K562 (cell line): Measurements from ENCODE around the gene TRIM44. TPM values are rescaled to one million over a fixed set of nuclear protein-coding genes. Genes with fewer than 3 reads are reported as not detected.
A peak's percentile ranks its signal among the peaks of the same experiment; 100 is the strongest.

ENCODE experiments used
- ATAC-seq: fragments of 200-7000 bp; cut with Tn5 transposase; 3 replicates; pipeline ENCODE4 v1.9.1; 2020; ENCODE audit warnings: moderate library complexity
- BruUV-seq: library from RNA; stranded (reverse); fragments of 400-500 nt; replicated peaks from 2 replicates; lab custom pipeline; 2021; lab: Mats Ljungman, UMichigan
- CTCF ChIA-PET: fragments of 300-600 bp; formaldehyde crosslinking; extraction: SDS; loops from one replicate; lab custom pipeline; 2021; ENCODE audit warnings: low intra/inter-chr PET ratio; lab: Yijun Ruan, JAX
- POLR2A ChIA-PET: fragments of 300-600, 350-650 bp; sonication (Branson Sonifier 250); formaldehyde crosslinking; extraction: SDS; loops from one replicate; lab custom pipeline; 2021; ENCODE audit warnings: antibody characterized with exemption, inconsistent platforms; lab: Yijun Ruan, JAX
- DNase-seq, 4 experiments: peaks; one replicate each; pipeline versions ENCODE4 v3.0.0 to v3.0.0-alpha.2; 2011 to 2018; ENCODE audit warnings: low spot score in 3 of 4, mixed read lengths in 3 of 4; ENCODE audit errors: extremely low read depth in 1 of 4
- FAIRE-seq: peaks from 2 replicates; lab custom pipeline; 2011; peaks lifted over from hg19 to GRCh38; lab: Jason Lieb, UNC
- H2AFZ ChIP-seq: 2 replicates; pipeline ENCODE4 v1.6.0; 2011; ENCODE audit warnings: low read depth, low read length, control low read depth, inconsistent platforms
- H3K27ac ChIP-seq: fragments of 200-600 bp; 3 replicates; pipeline ENCODE4 v1.8.0; 2011; ENCODE audit warnings: low read depth, mild to moderate bottlenecking, control low read depth, inconsistent platforms, low read length, moderate library complexity, mixed read lengths; ENCODE audit errors: extremely low read depth
- H3K27me3 ChIP-seq, 2 experiments: fragments of 300-600 bp in 1 of 2; 2 replicates in 1 of 2; 3 replicates in 1 of 2; pipeline versions ENCODE4 v1.6.0 to v1.8.0; 2011; ENCODE audit warnings: inconsistent platforms in 2 of 2, low read length in 2 of 2, mild to moderate bottlenecking in 1 of 2, mixed read lengths in 1 of 2, moderate library complexity in 1 of 2; ENCODE audit not compliant: control insufficient read depth in 2 of 2, insufficient read depth in 2 of 2
- H3K36me3 ChIP-seq: fragments of 300-600 bp; 3 replicates; pipeline ENCODE4 v1.8.0; 2011; ENCODE audit warnings: mild to moderate bottlenecking, low read length, inconsistent platforms; ENCODE audit not compliant: control insufficient read depth, insufficient read depth
- H3K4me1 ChIP-seq, 2 experiments: fragments of 200-600 bp in 1 of 2; replicated peaks in 1 of 2; 2 replicates in 1 of 2; 3 replicates in 1 of 2; pipeline versions ENCODE4 v1.5.1 to v1.8.0; 2011; ENCODE audit warnings: inconsistent platforms in 2 of 2, low read length in 2 of 2, mild to moderate bottlenecking in 1 of 2, mixed read lengths in 1 of 2, moderate library complexity in 1 of 2; ENCODE audit not compliant: control insufficient read depth in 2 of 2, insufficient read depth in 2 of 2
- H3K4me2 ChIP-seq: 2 replicates; pipeline ENCODE4 v1.6.1; 2011; ENCODE audit warnings: low read length, control low read depth, inconsistent platforms, mixed read lengths; ENCODE audit not compliant: insufficient read depth
- H3K4me3 ChIP-seq: fragments of 200-600 bp; sonication (generic), shearing (Covaris generic); 2 replicates; pipeline ENCODE4 v1.5.1; 2016; ENCODE audit warnings: control low read depth, inconsistent platforms
- H3K79me2 ChIP-seq: fragments of 200-600 bp; 3 replicates; pipeline ENCODE4 v1.8.0; 2011; ENCODE audit warnings: low read length, inconsistent platforms; ENCODE audit not compliant: control insufficient read depth, insufficient read depth
- H3K9ac ChIP-seq, 2 experiments: 2 replicates each; pipeline versions ENCODE4 v1.6.0 to v1.6.1; 2011; ENCODE audit warnings: low read depth in 2 of 2, low read length in 2 of 2, control low read depth in 1 of 2, inconsistent platforms in 1 of 2, mild to moderate bottlenecking in 1 of 2, mixed read lengths in 1 of 2; ENCODE audit not compliant: insufficient read depth in 1 of 2
- H3K9me1 ChIP-seq: one replicate; pipeline ENCODE4 v1.6.0; 2011; ENCODE audit warnings: inconsistent platforms, mild to moderate bottlenecking, low read length, moderate library complexity; ENCODE audit not compliant: control insufficient read depth, insufficient read depth
- H3K9me3 ChIP-seq: replicated peaks from 2 replicates; pipeline ENCODE4 v1.5.1; 2011; ENCODE audit warnings: low read depth, low read length, inconsistent platforms; ENCODE audit not compliant: control insufficient read depth, insufficient read depth
- H4K20me1 ChIP-seq: replicated peaks from 2 replicates; pipeline ENCODE4 v1.6.1; 2011; ENCODE audit warnings: low read length, inconsistent platforms, mixed read lengths; ENCODE audit not compliant: control insufficient read depth, insufficient read depth
- MTA1 ChIP-seq: fragments of 450-650 bp; IDR thresholded peaks from 2 replicates; pipeline ENCODE4 v1.6.1; 2017; ENCODE audit warnings: borderline replicate concordance
- RAD21 ChIP-seq, 2 experiments: fragments of 250-450 bp in 1 of 2; fragments of 450-650 bp in 1 of 2; sonication (Bioruptor Pico) in 1 of 2; formaldehyde crosslinking in 1 of 2; IDR thresholded peaks in 1 of 2; conservative IDR thresholded peaks in 1 of 2; 2 replicates each; pipeline versions ENCODE4 v1.4.0 to v1.8.0; 2020 to 2022; ENCODE audit warnings: mild to moderate bottlenecking in 2 of 2, moderate library complexity in 1 of 2
- SLC30A9 ChIP-seq: fragments of 250-450 bp; sonication (Bioruptor Pico); IDR thresholded peaks from 2 replicates; pipeline ENCODE4 v1.8.0; 2022; ENCODE audit warnings: mild to moderate bottlenecking, moderate library complexity
- TCFL5 ChIP-seq: fragments of 250-450 bp; sonication (Bioruptor Pico); conservative IDR thresholded peaks from 2 replicates; pipeline ENCODE4 v1.6.1; 2021; ENCODE audit warnings: mild to moderate bottlenecking, moderate library complexity, matching md5 sums
- WHSC1 ChIP-seq: IDR thresholded peaks from one replicate; pipeline ENCODE4 v1.6.1; 2012; ENCODE audit warnings: low read length, control low read depth, inconsistent platforms
- ZKSCAN1 ChIP-seq: fragments of 150-350 bp; IDR thresholded peaks from 2 replicates; pipeline ENCODE4 v1.6.1; 2016; ENCODE audit warnings: low read depth, low read length
- ZNF143 ChIP-seq: sonication (generic); formaldehyde crosslinking; IDR thresholded peaks from 2 replicates; pipeline ENCODE4 v1.9.0; 2022; ENCODE audit warnings: mild to moderate bottlenecking, missing genetic modification reagents
- ZNF311 ChIP-seq: fragments of 250-450 bp; sonication (Bioruptor Pico); IDR thresholded peaks from 2 replicates; pipeline ENCODE4 v1.4.0; 2020; ENCODE audit warnings: mild to moderate bottlenecking, moderate library complexity
- WGBS: fragments of 100-300 bp; shearing (Covaris generic); methylation state at CpG from one replicate; pipeline ENCODE4 v1.1.6; 2016; ENCODE audit warnings: low coverage, mixed read lengths; ENCODE audit not compliant: insufficient coverage; ENCODE audit errors: missing lambda C conversion rate; 5-methylcytosine and 5-hydroxymethylcytosine counted together
- in situ Hi-C: fragments of 300-500 bp; cut with MboI; formaldehyde crosslinking; loops from 4 replicates; pipeline ENCODE4 v1.15.0; 2018; ENCODE audit warnings: inconsistent platforms, mixed read lengths
- intact Hi-C: fragments of 100-400 bp; cut with micrococcal nuclease; formaldehyde crosslinking; loops from 2 replicates; pipeline ENCODE4 v1.14.2; 2022
- polyA plus RNA-seq, 8 experiments: library from polyadenylated mRNA; depleted of rRNA in 4 of 8; stranded (reverse) in 5 of 8; unstranded in 3 of 8; fragments of >200 nt; fragmentation: Nextera tagmentation in 2 of 8; fragmentation: Illumina TruSeq in 1 of 8; extraction: Ambion mirVana in 2 of 8; extraction: Trizol in 1 of 8; gene quantifications; 2 replicates each; pipeline versions ENCODE4 v1.2.1 to v1.2.3, GENCODE V29; 2011 to 2014; ENCODE audit warnings: inconsistent platforms in 1 of 8, missing spikeins in 1 of 8
- total RNA-seq, 7 experiments: library from RNA; depleted of rRNA in 6 of 7; stranded (reverse); fragments of >200 nt in 6 of 7; fragmentation: Illumina TruSeq in 2 of 7; extraction: Trizol in 2 of 7; gene quantifications; 2 replicates each; pipeline versions ENCODE4 v1.2.1 to v1.2.3, GENCODE V29; 2011 to 2021; ENCODE audit warnings: low replicate concordance in 1 of 7
- TF ChIP-seq, protein P1 (sequence below): fragments of 450-650 bp; IDR thresholded peaks from 2 replicates; pipeline ENCODE4 v1.6.1; 2016; ENCODE audit warnings: mild to moderate bottlenecking, moderate library complexity
- TF ChIP-seq, protein P2 (sequence below), 3 experiments: IDR thresholded peaks in 2 of 3; conservative IDR thresholded peaks in 1 of 3; 2 replicates each; pipeline ENCODE4 v1.5.1; 2011 to 2012; ENCODE audit warnings: low read length in 3 of 3, mild to moderate bottlenecking in 3 of 3, control low read depth in 2 of 3, improper control_type of control experiment in 1 of 3, inconsistent platforms in 1 of 3, low read depth in 1 of 3, mixed read lengths in 1 of 3, moderate library complexity in 1 of 3; ENCODE audit not compliant: insufficient read depth in 2 of 3

Gene TRIM44
- total and polyA plus RNA-seq, 9 of the 15 experiments (the other 6 are each of a cell fraction or from before 2014, with no cell fraction given): 8.3 to 105 (median 37.2) TPM

DNA sequence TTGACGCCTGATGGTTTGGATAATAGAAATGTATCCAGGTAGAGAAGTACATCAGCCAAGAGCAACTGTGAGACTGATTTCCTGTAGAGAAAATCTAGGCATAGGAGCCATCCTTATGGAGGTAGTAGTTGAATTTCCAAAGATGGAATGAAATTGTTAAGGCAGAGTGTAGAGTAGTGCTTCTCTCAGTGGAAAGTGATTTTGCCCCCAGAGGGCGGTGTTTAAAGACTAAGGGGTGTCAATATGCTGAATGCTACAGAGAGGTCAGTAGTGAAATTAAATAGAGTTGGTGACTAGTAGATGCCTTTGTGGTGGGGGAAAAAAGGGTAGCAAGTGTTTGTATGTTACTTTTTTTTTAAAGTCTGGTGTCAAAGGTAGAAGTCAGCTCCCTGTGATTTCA lies 54.5 kb downstream of the TRIM44 start:
- no peak for FAIRE-seq
- Histone ChIP-seq H3K36me3 (no peaks in the 10 kb centered on the region; the same call in 2 of the 3 replicates), H3K9me1 (no peaks in the 10 kb centered on the region), H3K4me2 (no peak overlapping the region), H3K4me3 (no peak overlapping the region), H2AFZ (no peak overlapping the region), H3K9ac (no peak overlapping the region), H3K79me2 (peaks cover 48% of the 10 kb centered on the region), H3K27ac (no peak overlapping the region), H3K4me1 (no peaks in the 10 kb centered on the region; a peak in 1 of 5 replicates), H3K27me3 (no peaks in the 10 kb centered on the region), H3K9me3 (no peaks in the 10 kb centered on the region), H4K20me1 (no peaks in the 10 kb centered on the region; the same call in 1 of the 2 replicates)
- peak; percentile 71; the same call in 2 of the 3 replicates for ATAC-seq
- BruUV-seq: no TSS peak
- POLR2A ChIA-PET: no interaction called here
- in situ Hi-C loops: no loop called here
- intact Hi-C loops: no loop called here
- 86% methylated on average over 2 of the region's 2 CpGs for WGBS
- CTCF ChIA-PET: no interaction called here
- DNase-seq: no peak
- peak in 1 of 2 experiments; percentile 20; a peak in 1 of 4 replicates for TF ChIP-seq RAD21 (CRISPR knock-in tag; conservative IDR thresholded peaks at IDR 0.05 in 1 of 2, IDR thresholded peaks at IDR 0.05 in 1 of 2)
- no peak for TF ChIP-seq SLC30A9 (CRISPR knock-in tag)
- TF ChIP-seq, protein P1, sequence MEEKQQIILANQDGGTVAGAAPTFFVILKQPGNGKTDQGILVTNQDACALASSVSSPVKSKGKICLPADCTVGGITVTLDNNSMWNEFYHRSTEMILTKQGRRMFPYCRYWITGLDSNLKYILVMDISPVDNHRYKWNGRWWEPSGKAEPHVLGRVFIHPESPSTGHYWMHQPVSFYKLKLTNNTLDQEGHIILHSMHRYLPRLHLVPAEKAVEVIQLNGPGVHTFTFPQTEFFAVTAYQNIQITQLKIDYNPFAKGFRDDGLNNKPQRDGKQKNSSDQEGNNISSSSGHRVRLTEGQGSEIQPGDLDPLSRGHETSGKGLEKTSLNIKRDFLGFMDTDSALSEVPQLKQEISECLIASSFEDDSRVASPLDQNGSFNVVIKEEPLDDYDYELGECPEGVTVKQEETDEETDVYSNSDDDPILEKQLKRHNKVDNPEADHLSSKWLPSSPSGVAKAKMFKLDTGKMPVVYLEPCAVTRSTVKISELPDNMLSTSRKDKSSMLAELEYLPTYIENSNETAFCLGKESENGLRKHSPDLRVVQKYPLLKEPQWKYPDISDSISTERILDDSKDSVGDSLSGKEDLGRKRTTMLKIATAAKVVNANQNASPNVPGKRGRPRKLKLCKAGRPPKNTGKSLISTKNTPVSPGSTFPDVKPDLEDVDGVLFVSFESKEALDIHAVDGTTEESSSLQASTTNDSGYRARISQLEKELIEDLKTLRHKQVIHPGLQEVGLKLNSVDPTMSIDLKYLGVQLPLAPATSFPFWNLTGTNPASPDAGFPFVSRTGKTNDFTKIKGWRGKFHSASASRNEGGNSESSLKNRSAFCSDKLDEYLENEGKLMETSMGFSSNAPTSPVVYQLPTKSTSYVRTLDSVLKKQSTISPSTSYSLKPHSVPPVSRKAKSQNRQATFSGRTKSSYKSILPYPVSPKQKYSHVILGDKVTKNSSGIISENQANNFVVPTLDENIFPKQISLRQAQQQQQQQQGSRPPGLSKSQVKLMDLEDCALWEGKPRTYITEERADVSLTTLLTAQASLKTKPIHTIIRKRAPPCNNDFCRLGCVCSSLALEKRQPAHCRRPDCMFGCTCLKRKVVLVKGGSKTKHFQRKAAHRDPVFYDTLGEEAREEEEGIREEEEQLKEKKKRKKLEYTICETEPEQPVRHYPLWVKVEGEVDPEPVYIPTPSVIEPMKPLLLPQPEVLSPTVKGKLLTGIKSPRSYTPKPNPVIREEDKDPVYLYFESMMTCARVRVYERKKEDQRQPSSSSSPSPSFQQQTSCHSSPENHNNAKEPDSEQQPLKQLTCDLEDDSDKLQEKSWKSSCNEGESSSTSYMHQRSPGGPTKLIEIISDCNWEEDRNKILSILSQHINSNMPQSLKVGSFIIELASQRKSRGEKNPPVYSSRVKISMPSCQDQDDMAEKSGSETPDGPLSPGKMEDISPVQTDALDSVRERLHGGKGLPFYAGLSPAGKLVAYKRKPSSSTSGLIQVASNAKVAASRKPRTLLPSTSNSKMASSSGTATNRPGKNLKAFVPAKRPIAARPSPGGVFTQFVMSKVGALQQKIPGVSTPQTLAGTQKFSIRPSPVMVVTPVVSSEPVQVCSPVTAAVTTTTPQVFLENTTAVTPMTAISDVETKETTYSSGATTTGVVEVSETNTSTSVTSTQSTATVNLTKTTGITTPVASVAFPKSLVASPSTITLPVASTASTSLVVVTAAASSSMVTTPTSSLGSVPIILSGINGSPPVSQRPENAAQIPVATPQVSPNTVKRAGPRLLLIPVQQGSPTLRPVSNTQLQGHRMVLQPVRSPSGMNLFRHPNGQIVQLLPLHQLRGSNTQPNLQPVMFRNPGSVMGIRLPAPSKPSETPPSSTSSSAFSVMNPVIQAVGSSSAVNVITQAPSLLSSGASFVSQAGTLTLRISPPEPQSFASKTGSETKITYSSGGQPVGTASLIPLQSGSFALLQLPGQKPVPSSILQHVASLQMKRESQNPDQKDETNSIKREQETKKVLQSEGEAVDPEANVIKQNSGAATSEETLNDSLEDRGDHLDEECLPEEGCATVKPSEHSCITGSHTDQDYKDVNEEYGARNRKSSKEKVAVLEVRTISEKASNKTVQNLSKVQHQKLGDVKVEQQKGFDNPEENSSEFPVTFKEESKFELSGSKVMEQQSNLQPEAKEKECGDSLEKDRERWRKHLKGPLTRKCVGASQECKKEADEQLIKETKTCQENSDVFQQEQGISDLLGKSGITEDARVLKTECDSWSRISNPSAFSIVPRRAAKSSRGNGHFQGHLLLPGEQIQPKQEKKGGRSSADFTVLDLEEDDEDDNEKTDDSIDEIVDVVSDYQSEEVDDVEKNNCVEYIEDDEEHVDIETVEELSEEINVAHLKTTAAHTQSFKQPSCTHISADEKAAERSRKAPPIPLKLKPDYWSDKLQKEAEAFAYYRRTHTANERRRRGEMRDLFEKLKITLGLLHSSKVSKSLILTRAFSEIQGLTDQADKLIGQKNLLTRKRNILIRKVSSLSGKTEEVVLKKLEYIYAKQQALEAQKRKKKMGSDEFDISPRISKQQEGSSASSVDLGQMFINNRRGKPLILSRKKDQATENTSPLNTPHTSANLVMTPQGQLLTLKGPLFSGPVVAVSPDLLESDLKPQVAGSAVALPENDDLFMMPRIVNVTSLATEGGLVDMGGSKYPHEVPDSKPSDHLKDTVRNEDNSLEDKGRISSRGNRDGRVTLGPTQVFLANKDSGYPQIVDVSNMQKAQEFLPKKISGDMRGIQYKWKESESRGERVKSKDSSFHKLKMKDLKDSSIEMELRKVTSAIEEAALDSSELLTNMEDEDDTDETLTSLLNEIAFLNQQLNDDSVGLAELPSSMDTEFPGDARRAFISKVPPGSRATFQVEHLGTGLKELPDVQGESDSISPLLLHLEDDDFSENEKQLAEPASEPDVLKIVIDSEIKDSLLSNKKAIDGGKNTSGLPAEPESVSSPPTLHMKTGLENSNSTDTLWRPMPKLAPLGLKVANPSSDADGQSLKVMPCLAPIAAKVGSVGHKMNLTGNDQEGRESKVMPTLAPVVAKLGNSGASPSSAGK: no peak
- TF ChIP-seq, protein P2, sequence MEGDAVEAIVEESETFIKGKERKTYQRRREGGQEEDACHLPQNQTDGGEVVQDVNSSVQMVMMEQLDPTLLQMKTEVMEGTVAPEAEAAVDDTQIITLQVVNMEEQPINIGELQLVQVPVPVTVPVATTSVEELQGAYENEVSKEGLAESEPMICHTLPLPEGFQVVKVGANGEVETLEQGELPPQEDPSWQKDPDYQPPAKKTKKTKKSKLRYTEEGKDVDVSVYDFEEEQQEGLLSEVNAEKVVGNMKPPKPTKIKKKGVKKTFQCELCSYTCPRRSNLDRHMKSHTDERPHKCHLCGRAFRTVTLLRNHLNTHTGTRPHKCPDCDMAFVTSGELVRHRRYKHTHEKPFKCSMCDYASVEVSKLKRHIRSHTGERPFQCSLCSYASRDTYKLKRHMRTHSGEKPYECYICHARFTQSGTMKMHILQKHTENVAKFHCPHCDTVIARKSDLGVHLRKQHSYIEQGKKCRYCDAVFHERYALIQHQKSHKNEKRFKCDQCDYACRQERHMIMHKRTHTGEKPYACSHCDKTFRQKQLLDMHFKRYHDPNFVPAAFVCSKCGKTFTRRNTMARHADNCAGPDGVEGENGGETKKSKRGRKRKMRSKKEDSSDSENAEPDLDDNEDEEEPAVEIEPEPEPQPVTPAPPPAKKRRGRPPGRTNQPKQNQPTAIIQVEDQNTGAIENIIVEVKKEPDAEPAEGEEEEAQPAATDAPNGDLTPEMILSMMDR (IDR thresholded peaks at IDR 0.05 in 2 of 3, conservative IDR thresholded peaks at IDR 0.05 in 1 of 3; ENCODE audit: insufficient read depth in 2 of 3, low read depth in 1 of 3, low read length in 3 of 3): peak in 1 of 3 experiments; percentile 14; a peak in 1 of 6 replicates
- no peak for TF ChIP-seq TCFL5 (CRISPR knock-in tag)
- no peak for TF ChIP-seq ZKSCAN1
- TF ChIP-seq ZNF143 (CRISPR knock-in tag): no peak
- no peak for TF ChIP-seq ZNF311
- TF ChIP-seq WHSC1: no peak
- TF ChIP-seq MTA1: no peak
